HG02571 (cell line): ENCODE data around the gene FAHD2A.
"Not testable (repeated sequence)": the region's sequence is repeated elsewhere in the genome, so short reads cannot be mapped to it uniquely, and the experiment has no call there.

Experiments
- ATAC-seq: cut with Tn5 transposase; IDR thresholded peaks from one replicate; pipeline ENCODE4 v1.9.1; 2021; ENCODE audit warnings: mild to moderate bottlenecking, moderate library complexity; ENCODE audit not compliant: unreplicated experiment

Gene FAHD2A

GRCh38 chr2:95375532-95376150 is 26.9 kb upstream of the FAHD2A start:
- ATAC-seq: no peak

- ATAC-seq: no peak
These were observed 25.9 kb upstream of the FAHD2A start for GRCh38 chr2:95376311-95377215.

- no peak for ATAC-seq
These were observed 25.0 kb upstream of the FAHD2A start for GRCh38 chr2:95377216-95378123.

GRCh38 chr2:95378281-95378680 is 24.2 kb upstream of the FAHD2A start:
- ATAC-seq: not testable (repeated sequence)

- ATAC-seq: no peak
These were observed 23.1 kb upstream of the FAHD2A start for GRCh38 chr2:95379371-95379831.

GRCh38 chr2:95380280-95380679 is 22.2 kb upstream of the FAHD2A start:
- ATAC-seq: no peak

GRCh38 chr2:95380731-95381130 is 21.8 kb upstream of the FAHD2A start:
- ATAC-seq: no peak

GRCh38 chr2:95381212-95382191 is 21.0 kb upstream of the FAHD2A start:
- ATAC-seq: no peak

GRCh38 chr2:95382192-95382591 is 20.3 kb upstream of the FAHD2A start:
- no peak for ATAC-seq

GRCh38 chr2:95382686-95383634 is 19.5 kb upstream of the FAHD2A start:
- no peak for ATAC-seq

- no peak for ATAC-seq
These were observed 18.9 kb upstream of the FAHD2A start for GRCh38 chr2:95383635-95384027.

- no peak for ATAC-seq
These were observed 17.5 kb upstream of the FAHD2A start for GRCh38 chr2:95384854-95385569.

GRCh38 chr2:95385570-95385984 is 16.9 kb upstream of the FAHD2A start:
- no peak for ATAC-seq

- no peak for ATAC-seq
These were observed 16.5 kb upstream of the FAHD2A start for GRCh38 chr2:95386031-95386430.

- ATAC-seq: no peak
These were observed 15.2 kb upstream of the FAHD2A start for GRCh38 chr2:95387358-95387757.

- ATAC-seq: no peak
These were observed 14.3 kb upstream of the FAHD2A start for GRCh38 chr2:95388091-95388692.

- ATAC-seq: no peak
These were observed 13.7 kb upstream of the FAHD2A start for GRCh38 chr2:95388856-95389244.
